Astrocyte of the spinal cord (primary cell): ENCODE data around the gene ADAMTS14.

ENCODE experiments used
- DNase-seq: peaks from one replicate; pipeline ENCODE4 v3.0.0; 2011; ENCODE audit warnings: low read depth, low spot score
- H3K4me3 ChIP-seq: 2 replicates; pipeline ENCODE4 v1.5.1; 2011; ENCODE audit warnings: low read depth, mild to moderate bottlenecking, low read length, moderate library complexity
- CTCF ChIP-seq: IDR thresholded peaks from 2 replicates; pipeline ENCODE4 v1.5.1; 2012; ENCODE audit warnings: low read depth, mild to moderate bottlenecking, low read length, inconsistent platforms
- in situ Hi-C: cut with HindIII; loops from 2 replicates; pipeline ENCODE4 v1.10.0; 2017; ENCODE audit warnings: low sequenced_read_pairs

Gene ADAMTS14

GRCh38 chr10:70810967-70811366 lies 138.7 kb downstream of the ADAMTS14 start:
- in situ Hi-C loops, result no loop called here
- no peak overlapping the region for H3K4me3 ChIP-seq
- no peak for DNase-seq
- no peak for TF ChIP-seq CTCF

DNA sequence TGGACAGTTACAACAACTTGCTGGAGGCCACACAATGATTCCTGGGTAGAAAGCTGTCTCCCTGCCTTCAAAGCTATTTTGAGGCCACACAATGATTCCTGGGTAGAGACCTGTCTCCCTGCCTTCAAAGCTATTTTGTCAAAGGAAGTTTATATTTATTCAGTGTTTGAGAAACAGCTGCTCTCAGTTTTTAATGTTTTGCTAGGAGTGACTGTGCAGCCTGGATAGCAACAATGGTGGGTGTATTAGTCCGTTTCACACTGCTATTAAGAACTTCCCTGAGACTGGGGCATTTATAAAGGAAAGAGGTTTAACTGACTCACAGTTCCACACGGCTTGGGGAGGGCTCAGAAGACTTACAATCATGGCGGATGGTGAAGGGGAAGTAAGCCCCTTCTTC lies 139.6 kb downstream of the ADAMTS14 start:
- no peak for DNase-seq
- in situ Hi-C loops, result no loop called here
- H3K4me3 ChIP-seq, result no peak overlapping the region
- TF ChIP-seq CTCF, result no peak
